Osteoblast (primary cell): Measurements from ENCODE around the gene PLEKHA6. TPM values are rescaled to one million over a fixed set of nuclear protein-coding genes. Genes with fewer than 3 reads are reported as not detected.

Experiments
- DNase-seq: peaks from one replicate; pipeline ENCODE4 v3.0.0; 2011; ENCODE audit warnings: low spot score, mixed read lengths; ENCODE audit not compliant: insufficient read length; ENCODE audit errors: missing footprints
- H2AFZ ChIP-seq: 2 replicates; pipeline ENCODE4 v1.6.0; 2011; ENCODE audit warnings: mild to moderate bottlenecking, low read length
- H3K27ac ChIP-seq: 2 replicates; pipeline ENCODE4 v1.5.1; 2011; ENCODE audit warnings: mild to moderate bottlenecking, low read depth, low read length, moderate library complexity
- H3K27me3 ChIP-seq: 2 replicates; pipeline ENCODE4 v1.6.0; 2012; ENCODE audit warnings: mild to moderate bottlenecking, control low read depth, inconsistent platforms, low read length, moderate library complexity; ENCODE audit not compliant: insufficient read depth
- H3K36me3 ChIP-seq: 2 replicates; pipeline ENCODE4 v1.5.1; 2011; ENCODE audit warnings: mild to moderate bottlenecking, low read length, control low read depth, moderate library complexity; ENCODE audit not compliant: insufficient read depth
- H3K4me1 ChIP-seq: 2 replicates; pipeline ENCODE4 v1.5.1; 2011; ENCODE audit warnings: mild to moderate bottlenecking, low read length, control low read depth, moderate library complexity; ENCODE audit not compliant: insufficient read depth
- H3K4me2 ChIP-seq: 2 replicates; pipeline ENCODE4 v1.6.0; 2011; ENCODE audit warnings: mild to moderate bottlenecking, low read length; ENCODE audit not compliant: insufficient read depth
- H3K4me3 ChIP-seq: fragments of 200-600 bp; sonication (generic); 3 replicates; pipeline ENCODE4 v1.5.1; 2012; ENCODE audit warnings: mild to moderate bottlenecking, low read length, inconsistent platforms; ENCODE audit not compliant: insufficient read depth
- H3K79me2 ChIP-seq: 2 replicates; pipeline ENCODE4 v1.6.0; 2012; ENCODE audit warnings: mild to moderate bottlenecking, low read length, control low read depth, inconsistent platforms; ENCODE audit not compliant: insufficient read depth
- H3K9me3 ChIP-seq: 2 replicates; pipeline ENCODE4 v1.5.1; 2011; ENCODE audit warnings: low read depth, low read length, control low read depth
- H4K20me1 ChIP-seq: 2 replicates; pipeline ENCODE4 v1.6.0; 2012; ENCODE audit warnings: mild to moderate bottlenecking, low read length, control low read depth; ENCODE audit not compliant: insufficient read depth
- total RNA-seq: library from RNA; depleted of rRNA; stranded (reverse); fragments of >200 nt; gene quantifications from 2 replicates; pipeline ENCODE4 v1.2.3, GENCODE V29; 2012
- TF ChIP-seq, protein P1 (sequence below): IDR thresholded peaks from 2 replicates; pipeline ENCODE4 v1.5.1; 2011; ENCODE audit warnings: mild to moderate bottlenecking, low read depth, low read length, moderate library complexity; ENCODE audit errors: extremely low read depth

Gene PLEKHA6
- total RNA-seq, 1 donor: 0.36 TPM

DNA sequence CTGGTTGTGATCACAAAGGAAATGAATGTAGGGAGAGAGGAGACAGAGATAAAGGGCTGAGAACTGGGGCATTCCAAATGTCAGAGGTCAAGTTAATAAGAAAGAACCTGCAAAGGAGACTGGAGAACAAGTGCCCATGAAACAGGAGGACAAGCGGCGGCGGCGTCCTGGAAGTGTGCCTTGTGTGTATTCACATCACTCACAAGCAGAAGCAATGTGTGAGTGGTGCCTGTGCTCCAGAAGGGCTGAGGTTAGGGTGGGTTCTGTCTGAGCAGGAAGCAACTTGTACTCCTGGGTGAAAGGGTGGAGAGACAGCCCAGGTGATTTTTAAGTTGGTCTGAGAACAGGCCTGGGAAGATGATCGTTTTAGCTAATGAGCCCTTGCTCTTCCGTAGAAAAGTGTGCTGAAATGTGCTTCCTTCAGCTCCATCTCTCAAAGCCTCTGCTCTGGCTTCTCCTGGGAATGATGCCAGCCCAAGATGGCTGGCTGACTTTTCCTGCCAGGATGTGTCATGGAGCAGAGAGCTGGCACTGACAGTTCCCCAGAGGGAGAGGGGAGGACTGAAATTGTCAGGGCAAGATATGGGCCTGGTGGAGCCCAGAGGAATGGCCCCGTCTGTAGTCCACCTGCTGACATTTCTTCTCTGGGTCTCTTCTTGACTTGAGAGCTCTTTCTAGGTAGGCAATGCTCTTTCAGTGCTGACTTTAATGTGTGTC, 25.1 kb upstream of the PLEKHA6 start:
- H3K4me2 ChIP-seq: no peak overlapping the region
- no peaks in the 10 kb centered on the region for H4K20me1 ChIP-seq
- TF ChIP-seq, protein P1, sequence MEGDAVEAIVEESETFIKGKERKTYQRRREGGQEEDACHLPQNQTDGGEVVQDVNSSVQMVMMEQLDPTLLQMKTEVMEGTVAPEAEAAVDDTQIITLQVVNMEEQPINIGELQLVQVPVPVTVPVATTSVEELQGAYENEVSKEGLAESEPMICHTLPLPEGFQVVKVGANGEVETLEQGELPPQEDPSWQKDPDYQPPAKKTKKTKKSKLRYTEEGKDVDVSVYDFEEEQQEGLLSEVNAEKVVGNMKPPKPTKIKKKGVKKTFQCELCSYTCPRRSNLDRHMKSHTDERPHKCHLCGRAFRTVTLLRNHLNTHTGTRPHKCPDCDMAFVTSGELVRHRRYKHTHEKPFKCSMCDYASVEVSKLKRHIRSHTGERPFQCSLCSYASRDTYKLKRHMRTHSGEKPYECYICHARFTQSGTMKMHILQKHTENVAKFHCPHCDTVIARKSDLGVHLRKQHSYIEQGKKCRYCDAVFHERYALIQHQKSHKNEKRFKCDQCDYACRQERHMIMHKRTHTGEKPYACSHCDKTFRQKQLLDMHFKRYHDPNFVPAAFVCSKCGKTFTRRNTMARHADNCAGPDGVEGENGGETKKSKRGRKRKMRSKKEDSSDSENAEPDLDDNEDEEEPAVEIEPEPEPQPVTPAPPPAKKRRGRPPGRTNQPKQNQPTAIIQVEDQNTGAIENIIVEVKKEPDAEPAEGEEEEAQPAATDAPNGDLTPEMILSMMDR: no peak
- no peaks in the 10 kb centered on the region for H3K9me3 ChIP-seq
- H3K4me1 ChIP-seq: no peaks in the 10 kb centered on the region
- H3K4me3 ChIP-seq: no peak overlapping the region
- no peaks in the 10 kb centered on the region for H3K79me2 ChIP-seq
- no peak overlapping the region for H3K27ac ChIP-seq
- no peaks in the 10 kb centered on the region for H3K36me3 ChIP-seq
- peak; percentile 87 for DNase-seq
- H3K27me3 ChIP-seq: peaks cover 36% of the 10 kb centered on the region
- H2AFZ ChIP-seq: no peak overlapping the region

DNA sequence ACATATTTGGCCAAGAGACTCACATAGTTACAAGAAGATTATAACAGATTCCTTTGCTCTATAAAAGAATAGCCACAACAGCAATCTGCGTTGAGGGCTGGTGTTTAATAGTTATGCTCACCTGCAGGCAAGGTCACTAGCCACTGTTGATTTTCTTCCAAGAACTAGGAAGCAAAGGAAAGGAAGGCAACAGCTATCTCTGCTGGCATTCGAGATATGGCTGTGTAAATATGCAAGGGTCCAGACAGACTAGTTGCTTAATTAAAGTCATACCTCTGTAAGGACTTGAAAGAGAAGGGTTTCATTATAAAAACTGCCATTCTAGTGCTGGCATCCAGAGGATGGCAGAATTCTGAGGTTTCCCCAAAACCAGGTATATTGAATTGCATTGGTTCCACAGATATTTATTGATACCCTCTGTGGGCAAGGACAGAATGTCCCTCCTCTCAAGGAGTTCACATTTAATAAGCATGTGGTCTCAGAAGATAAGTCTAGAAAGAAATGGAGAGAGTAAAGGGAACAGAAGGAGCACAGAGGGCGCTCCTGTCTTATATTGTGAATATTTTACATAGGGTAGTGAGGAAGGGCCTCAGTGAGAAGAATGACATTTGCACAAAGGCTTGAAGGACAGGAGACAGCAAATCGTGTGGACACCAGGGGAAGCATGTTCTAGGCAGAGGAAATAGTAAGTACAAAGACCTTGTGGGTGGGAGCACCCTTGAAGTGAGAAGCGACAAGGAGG, 23.6 kb upstream of the PLEKHA6 start:
- no peaks in the 10 kb centered on the region for H3K36me3 ChIP-seq
- H3K79me2 ChIP-seq: no peaks in the 10 kb centered on the region
- H3K27ac ChIP-seq: no peak overlapping the region
- no peak overlapping the region for H3K4me2 ChIP-seq
- peaks cover 1% of the 10 kb centered on the region for H4K20me1 ChIP-seq
- H3K4me1 ChIP-seq: peaks cover under 1% of the 10 kb centered on the region
- no peaks in the 10 kb centered on the region for H3K9me3 ChIP-seq
- no peak for DNase-seq
- peaks cover 50% of the 10 kb centered on the region for H3K27me3 ChIP-seq
- no peak overlapping the region for H3K4me3 ChIP-seq
- no peak overlapping the region for H2AFZ ChIP-seq
- TF ChIP-seq, protein P1: no peak

DNA sequence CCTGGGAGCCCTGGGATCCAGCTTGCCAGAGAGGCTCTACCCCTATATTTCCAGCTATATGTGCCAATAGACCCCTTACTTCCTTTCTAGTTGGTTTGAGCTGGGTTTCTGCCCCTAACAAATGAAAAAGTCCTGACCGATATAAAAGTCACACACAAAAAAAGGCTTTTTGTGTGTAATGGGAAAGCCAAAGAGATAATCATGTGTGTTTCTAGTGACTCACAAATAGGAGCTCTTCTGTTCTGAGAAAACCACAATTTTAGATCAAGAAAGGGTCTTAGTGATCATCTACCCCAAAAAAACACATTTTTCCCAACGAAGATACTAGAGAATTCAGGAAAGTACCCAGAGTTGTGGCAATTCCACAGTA, 23.0 kb upstream of the PLEKHA6 start:
- no peaks in the 10 kb centered on the region for H3K9me3 ChIP-seq
- H3K4me2 ChIP-seq: no peak overlapping the region
- no peaks in the 10 kb centered on the region for H3K79me2 ChIP-seq
- no peak overlapping the region for H2AFZ ChIP-seq
- no peak for DNase-seq
- peaks cover 3% of the 10 kb centered on the region for H4K20me1 ChIP-seq
- no peaks in the 10 kb centered on the region for H3K36me3 ChIP-seq
- H3K27me3 ChIP-seq: peaks cover 53% of the 10 kb centered on the region
- H3K27ac ChIP-seq: no peak overlapping the region
- no peak overlapping the region for H3K4me3 ChIP-seq
- TF ChIP-seq, protein P1: no peak
- H3K4me1 ChIP-seq: peaks cover 7% of the 10 kb centered on the region

DNA sequence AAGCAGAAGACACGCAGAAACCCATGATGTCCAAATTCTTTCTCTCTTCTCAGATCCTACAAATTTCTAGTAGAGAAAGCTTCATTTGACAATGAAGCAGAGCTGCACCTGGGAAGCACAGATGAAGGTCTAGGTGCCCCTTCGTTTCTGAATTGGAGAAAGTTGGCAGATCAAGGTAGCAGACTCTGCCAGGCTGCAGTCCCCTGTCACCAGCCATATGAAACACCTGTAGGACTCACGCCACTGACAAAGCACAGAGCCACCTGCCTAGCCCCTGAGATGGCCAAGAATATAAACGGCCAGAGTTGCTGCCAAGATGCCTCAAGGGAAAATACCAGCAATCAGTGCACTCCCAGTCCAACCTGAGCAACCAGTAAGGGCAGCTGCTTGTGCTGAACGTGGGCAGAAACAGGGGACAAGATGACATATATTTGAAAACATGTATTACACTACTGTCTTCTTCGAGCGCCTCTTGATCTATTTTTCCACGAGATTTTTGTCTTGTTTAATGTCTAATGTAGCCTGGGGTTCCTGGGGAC, 20.6 kb upstream of the PLEKHA6 start:
- no peaks in the 10 kb centered on the region for H3K36me3 ChIP-seq
- H3K27me3 ChIP-seq: peaks cover 73% of the 10 kb centered on the region
- no peak overlapping the region for H3K4me2 ChIP-seq
- DNase-seq: no peak
- H3K79me2 ChIP-seq: no peaks in the 10 kb centered on the region
- H4K20me1 ChIP-seq: peaks cover 3% of the 10 kb centered on the region
- no peak overlapping the region for H3K27ac ChIP-seq
- TF ChIP-seq, protein P1: no peak
- peaks cover 8% of the 10 kb centered on the region for H3K4me1 ChIP-seq
- no peak overlapping the region for H3K4me3 ChIP-seq
- no peaks in the 10 kb centered on the region for H3K9me3 ChIP-seq
- H2AFZ ChIP-seq: no peak overlapping the region
